NCI-H1436 (cell line): ENCODE measurements around the gene CCDC201.
A peak's percentile ranks its signal among the peaks of the same experiment; 100 is the strongest.

Experiments used
- DNase-seq: peaks from one replicate; lab custom pipeline; 2025; lab: John Stamatoyannopoulos, UW

Gene CCDC201, protein sequence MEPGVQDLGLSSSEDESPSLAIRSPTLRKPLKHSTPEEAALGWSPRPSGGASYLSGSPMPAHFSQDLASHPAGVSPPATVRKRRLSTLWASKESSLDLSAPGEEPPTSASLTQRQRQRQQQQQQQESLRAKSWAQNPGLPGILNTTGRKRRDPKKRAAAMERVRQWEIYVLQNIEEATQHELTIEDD

DNA sequence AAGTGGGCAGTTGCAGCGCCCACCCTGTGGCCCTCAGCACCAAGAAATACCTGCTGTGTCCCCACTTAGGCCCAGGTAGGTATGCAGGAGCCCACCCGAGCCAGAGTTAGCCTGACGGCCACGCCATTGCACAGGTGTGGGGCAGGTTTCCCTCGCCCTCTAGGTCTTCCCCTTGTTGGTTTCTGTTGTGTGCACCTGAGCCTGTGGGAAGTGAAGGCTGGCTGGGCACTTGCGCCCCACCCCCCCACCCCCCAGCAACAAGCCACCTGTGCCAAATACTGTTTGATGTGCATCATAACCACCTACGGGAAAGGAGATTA lies at the start of gene CCDC201:
Gene CCDC201, minus strand, starts transcription at position 48 of the 320 bp plus-strand sequence. CDS start 75 bp downstream, outside the sequence.
- no peak for DNase-seq

DNA sequence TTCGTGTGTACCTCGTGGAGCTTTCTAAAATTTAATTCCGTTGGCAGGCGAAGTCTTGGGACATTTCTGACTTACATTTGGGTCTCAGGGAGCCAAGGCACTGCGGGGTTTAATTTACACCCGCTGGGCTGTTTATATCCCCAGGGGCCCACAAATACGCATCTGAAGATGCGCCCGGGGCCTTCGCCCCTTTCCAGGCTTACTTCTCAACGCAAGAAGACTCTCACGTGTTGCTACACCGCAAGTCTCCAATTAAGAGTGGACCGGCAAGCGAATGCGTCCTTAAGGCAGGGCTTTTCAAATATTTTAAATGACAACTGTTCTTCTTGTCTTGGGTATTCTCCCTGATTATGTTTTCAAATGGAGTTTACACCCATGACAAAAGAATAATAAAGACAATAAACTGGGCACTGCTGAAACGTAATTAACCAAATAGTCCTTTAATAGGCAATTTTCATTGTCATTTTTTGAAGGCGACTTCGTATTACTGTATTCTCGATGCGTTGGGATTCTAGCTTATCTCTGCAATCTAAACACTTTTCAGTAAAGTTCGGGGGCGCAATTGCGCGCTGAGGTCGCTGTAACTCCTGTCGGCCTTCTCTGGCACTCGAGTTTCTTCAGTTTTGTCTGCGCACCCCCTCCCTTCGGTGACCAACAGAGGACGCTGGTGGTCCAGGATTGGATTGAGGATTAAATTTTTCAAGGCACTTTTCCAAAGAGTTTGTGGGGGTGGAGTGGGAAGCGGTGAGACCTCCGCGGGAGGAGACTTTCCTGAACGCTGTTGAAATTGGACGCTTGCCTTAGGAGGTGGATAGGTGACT lies 49.0 kb upstream of the CCDC201 start:
- no peak for DNase-seq

DNA sequence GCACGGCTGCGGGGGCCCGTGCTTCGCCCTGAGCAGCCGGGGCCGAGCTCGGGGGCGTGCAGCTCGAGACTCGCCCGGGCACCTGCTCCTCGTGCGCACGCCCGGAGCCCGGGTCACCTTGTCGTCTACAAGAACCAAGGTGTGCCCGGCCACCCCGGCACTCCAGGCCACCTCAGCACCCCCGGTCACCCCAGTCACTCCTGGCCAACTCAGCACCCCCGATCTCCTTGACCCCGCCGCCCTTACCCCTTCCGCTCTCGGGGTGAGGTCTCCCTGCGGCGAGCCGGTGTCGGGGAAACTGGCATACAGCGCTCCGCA lies 48.5 kb upstream of the CCDC201 start:
- no peak for DNase-seq

DNA sequence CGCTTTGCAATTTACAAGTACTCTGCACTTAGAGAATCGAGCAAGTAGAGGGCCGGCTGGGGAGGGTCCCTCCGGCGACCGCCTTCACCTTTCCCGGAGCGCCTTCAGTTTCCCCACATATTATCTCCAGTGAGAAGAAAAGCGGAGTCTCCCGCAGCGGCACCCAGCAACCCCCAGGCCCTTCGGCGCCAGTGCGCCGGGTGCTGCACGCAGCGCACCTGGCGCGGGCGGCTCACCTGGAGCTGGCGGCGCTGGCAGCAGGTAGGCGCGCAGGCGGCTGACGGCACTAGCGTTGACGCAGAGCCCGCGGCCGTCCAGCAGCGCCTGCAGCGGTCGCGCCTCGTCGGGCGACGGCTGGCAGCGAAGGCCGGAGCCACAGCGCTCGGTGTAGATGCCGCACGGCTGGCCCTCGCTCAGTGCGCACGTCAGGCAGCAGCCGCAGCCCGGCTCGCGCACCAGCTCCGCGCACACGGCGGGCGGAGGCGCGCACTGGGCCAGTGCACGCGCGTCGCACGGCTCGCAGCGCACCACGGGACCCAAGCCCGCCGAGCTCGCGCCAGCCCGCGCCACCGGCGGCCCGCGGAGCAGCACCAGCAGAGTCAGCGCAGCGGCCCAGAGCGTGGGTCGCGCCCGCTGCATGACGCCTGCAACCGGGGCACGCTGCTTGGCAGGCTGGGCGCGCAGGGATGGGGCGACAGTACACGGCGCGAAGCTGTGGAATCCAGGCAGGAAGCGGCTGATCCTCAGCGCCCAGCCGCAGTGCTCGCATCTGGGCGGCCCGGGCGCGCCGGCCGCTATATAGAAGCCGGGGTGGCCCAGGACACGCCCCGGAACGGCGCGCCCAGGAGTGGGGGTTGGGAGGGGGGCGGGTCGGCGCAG lies 47.9 kb upstream of the CCDC201 start, which contains the start of gene IGFBP3:
Gene IGFBP3, minus strand, starts transcription at position 771 of the 879 bp plus-strand sequence. Its CDS starts 132 bp downstream, at position 639.
- DNase-seq = no peak

DNA sequence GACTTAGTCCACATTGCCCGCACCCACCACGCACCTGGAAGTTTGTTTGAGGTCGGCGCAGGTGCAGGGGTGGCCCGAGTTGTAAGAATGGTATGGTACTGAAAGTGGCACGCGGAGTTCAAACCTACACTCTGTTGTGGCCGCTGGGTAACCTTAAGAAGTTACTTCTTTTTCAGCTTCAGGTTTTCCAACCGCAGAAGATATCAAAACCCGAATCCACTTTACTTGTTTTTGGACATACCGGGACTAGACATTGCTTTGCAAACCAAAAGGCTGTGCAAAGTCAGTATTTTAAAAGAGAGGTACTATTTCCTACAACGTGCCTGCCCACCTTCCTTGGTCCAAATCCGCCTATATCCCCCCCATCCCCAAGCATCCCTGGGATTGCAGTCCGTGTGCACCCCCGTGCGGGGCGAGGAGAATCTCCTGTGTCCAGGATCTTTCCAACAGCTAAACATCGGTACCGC lies 47.1 kb upstream of the CCDC201 start:
- DNase-seq = no peak

DNA sequence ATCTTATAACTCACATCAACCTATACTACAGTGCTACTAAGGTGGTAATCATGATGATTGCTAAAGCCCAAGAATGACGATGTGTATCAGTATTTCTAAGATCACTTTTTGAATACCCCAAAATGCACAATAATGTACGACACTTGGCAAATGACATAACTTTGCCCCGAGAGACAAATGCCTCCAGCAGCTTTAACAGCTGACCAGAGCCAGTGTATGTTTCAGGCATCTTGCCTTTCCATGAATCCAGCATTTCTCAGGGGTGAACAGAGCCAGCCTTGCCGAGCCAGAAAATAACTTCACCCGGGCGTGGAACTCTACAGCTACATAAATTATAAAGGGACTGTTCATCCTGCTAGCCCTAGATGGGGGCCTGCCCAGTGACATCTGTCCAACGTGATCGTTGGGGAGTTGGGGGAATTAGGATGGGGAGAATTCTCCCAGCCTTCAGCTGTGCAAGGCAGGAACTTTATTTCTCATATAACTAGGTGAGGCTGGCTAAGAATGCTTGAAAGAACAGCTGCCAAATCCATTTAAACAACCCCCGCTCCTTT lies 46.4 kb upstream of the CCDC201 start:
- DNase-seq = no peak

DNA sequence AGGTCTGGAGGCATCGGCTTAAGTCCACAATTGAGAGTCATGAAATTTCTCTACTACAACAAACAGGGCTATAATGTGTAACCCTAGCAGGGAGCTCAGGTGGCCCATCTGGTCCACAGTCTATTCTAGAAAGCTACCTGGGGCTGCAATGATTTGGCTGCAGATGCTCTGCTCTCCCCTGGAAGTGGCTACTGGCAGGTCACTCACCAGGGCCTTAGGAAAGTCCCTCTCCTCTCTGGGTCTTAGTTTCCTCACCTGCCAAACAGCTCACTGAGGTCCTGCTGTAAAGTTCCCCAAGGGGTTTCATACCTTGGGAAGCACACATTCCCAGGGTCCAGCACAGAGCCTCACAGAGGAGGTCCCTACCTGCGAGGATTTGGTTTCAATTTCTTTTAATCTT lies 45.7 kb upstream of the CCDC201 start:
- DNase-seq = no peak

DNA sequence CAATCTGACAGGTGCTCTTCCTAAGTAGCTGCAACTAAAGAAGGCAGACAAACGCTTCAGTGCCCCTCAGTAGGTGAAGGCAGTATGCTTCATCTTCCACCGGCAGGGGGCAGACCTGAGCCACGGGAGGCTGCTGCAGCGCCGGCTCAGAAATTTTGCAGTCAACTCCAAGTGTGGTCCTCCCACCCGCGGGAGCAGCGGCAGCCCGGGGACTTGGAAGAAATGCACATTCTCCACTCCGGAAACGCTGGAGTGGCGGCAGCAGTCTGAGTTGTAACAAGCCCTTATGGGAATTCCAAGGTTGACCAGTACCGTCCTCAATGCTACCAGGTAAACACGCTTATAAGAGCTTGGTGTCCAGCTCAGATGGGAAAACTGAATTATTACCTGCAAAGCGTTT lies 44.8 kb upstream of the CCDC201 start:
- peak; percentile 32 for DNase-seq

DNA sequence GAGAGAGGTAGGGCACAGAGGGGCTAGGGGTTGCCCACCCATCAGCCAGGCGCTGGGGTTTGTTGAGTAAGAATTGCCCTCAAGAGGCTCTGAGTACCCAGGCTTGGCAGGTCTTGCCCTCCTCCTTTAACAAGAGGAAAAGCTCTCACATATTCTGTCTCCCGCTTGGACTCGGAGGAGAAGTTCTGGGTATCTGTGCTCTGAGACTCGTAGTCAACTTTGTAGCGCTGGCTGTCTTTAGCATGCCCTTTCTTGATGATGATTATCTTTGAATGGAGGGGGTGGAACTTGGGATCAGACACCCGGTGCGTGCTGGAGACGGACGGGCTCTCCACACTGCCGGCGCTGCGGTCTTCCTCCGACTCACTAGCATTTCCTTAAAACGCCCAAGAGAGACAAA lies 44.2 kb upstream of the CCDC201 start:
- no peak for DNase-seq

DNA sequence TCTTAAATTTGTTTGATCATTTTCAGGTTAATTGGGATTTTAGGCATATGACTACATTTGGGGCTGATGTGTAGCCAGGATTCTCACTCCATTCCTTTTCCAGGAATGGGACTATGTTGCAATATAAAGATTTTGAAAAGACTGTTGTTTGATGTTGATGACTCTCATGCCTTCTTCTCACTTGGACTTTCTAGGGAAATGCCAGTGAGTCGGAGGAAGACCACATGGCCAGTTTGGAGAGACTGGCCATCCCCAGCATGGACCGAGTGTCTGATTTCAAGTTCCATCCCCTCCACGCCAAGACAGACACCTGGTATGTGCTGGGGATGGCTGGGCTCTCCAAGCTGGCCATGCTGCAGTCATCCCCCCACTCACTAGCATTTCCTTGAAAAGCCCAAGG lies 42.7 kb upstream of the CCDC201 start:
- no peak for DNase-seq

DNA sequence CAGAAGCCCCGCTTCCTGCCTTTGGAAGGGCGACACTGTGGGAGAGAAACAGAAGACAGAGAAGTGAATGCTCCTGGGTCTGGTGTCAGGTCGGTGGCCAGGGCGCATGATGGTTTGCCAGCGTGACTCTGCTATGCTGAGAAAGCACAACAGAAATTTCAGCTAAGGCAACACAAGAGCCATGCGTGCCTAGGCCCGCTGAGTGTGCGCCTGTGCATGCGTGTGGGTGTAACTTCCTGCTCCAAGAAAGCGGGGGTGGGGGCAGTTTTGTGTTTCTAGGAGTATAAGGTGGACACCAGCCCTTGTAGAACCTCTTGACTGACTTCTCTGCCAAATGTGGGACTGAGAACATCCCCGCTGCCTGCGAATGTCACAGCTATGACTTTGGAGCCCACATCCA lies 42.0 kb upstream of the CCDC201 start:
- no peak for DNase-seq

DNA sequence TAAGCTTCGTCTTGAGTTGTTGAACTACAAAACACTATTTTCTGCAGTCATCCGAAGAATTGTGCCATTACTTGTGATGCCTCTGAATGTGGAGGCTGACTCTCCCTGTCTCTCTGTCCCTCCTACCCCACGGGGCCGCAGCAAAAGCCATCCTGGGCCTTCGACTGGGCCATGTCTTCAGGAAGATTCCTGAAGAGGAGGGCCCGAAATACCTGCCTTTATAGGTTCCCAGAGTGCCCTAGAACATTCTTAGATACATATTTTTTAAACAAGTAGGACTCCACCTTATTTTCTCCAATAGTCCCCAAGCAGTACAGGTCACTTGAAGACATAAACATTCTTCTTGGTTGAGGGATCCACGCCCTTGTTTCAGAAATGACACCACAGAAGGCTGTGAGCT lies 40.1 kb upstream of the CCDC201 start:
- DNase-seq = no peak

DNA sequence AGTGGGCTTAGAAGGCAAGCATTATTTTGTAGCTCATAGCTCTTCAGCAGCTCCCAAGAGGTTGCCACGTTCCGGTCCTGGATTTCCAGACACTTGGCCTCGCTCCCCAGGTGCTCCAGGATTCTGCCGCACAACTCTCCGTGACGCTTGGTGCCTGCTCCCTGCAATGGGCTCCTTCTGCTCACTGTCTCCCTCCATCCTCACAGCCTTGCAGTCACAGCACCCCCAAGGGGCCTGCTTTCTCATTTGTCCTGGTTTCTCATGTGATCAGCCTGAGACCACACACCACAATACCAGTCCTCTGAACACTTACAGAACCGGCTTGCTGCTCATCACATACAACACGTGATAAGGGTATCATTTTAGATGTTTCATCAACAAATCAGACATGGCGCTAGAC lies 38.4 kb upstream of the CCDC201 start:
- no peak for DNase-seq

DNA sequence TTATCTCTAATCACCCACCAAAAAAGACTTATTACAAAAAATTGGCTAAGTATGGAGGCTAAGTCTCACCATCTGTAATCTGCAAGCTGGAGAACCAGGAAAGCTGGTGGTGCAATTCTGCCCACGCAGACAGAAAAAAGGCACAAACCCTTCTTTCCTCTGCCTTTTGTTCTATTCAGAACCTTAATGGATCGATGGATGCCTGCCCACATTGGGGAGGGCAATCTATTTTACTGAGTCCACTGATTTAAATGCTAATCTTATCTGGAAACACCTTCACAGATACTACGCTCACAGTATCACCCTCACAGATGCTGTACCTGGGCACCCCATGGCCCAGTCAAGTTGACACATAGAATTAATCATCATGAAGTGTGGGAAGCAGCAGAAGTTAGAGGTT lies 38.0 kb upstream of the CCDC201 start:
- no peak for DNase-seq

DNA sequence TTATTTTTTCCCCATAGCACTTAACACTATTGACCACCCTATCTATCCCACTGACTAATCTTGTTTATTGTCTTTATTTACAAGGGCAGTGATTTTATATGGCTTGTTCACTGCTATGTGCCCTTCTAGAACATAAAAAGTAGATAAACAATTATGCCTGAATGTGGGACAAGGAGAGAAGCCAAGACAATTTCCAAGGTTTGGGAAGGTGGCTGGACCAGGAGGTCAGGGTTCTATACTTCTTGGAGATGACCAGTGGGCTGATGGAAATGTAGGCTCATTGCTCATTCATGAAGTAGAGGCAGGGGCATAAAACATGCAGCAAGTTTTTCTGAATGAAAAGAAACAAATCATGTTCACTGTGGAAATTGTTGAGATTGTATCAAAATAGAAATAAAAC lies 36.7 kb upstream of the CCDC201 start:
- no peak for DNase-seq

DNA sequence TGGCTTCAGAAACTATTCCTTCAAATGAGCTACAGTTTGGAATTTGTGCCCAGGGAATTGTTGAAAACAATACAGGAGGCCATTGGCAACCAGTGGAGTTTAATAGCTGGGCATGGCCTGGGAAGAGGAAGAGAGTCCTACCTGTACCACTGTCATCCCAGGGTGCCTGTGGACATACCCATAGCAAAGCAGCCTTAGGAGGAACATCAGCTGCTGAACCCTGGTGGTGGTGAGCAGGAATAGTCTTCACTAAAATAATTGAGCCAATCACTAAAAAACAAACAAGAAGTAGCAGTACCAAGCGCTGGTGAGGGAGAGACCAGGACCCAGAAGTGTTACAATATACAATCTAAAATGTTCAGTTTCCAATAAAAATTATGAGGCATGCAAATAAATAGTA lies 29.9 kb upstream of the CCDC201 start:
- DNase-seq = no peak

DNA sequence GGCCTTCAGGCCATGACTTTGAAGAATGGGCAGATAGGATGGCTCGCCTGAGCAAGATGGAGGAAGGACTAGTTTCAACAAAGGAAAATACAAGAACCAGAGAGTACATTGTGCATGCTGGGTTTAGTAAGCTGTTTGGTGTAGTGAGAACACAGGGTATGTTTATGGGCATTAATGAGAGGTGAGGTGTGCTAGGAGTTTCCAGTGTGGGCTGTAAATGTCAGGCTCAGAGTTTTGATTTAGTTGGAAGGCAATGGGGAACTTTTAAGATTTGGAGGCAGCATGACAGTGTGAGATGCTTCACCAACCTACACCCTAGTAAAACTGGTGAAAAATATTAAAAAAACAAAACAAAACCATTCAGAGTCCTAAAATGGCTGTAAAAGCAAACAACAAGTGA lies 28.7 kb upstream of the CCDC201 start:
- no peak for DNase-seq

DNA sequence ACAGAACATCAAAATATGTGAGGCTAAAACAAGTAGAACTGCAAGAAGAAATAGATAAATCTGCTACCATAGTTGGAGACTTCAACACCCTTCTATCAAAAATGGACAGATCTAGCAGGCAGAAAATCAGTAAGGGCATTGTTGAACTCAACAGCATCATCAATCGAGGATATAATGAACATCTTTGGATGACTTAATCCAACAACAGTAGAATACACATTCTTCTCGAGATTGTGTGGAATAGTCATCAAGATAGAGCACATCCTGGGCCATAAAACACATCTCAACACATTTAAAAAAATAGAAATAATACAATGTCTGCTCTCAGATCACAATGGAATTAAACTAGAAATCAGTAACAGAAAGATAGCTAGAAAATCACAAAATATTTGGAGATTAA lies 25.3 kb upstream of the CCDC201 start:
- no peak for DNase-seq

DNA sequence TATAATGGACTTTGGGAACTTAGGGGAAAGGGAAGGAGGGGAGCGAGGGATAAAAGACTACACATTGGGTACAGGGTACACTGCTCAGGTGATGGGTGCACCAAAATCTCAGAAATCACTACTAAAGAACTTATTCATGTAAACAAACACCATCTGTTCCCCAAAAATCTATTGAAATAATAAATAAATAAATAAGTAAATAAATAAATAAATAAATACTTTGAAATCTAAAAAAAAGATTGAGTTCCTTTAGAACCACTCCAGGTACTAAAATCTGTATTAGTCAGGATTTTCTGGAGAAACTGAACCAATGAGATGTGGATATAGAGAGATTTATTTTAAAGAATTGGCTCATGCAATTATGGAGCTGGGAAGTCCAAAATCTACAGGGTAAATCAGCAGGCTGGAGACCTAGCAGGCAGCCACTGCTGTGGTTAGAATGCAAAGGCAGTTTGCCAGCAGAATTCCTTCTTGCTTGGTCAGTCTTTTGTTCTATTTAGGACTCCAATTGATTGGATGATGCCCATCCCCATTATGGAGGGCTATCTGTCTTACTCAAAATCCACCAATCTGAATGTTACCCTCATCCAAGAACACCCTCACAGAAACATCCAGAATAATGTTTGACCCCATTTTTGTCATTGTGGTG lies 24.3 kb upstream of the CCDC201 start:
- no peak for DNase-seq

DNA sequence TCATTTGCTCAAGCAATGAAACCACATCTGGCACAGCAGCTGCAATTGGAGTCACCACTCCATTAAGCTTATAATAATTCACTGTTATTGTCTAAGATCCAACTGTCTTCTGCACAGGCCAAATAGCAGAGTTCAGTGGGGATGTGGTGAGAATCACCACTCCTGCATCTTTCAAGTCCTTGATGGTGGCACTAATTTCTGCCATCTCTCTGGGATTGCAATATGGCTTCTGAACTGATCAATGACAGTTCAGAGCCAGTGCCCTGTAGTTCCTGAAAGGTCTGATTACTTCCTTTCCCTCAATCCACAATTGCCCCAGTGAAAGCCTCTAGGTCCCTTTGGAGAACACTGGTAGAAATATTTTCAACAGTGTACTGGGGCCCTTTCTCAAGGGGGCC lies 21.8 kb upstream of the CCDC201 start:
- no peak for DNase-seq

DNA sequence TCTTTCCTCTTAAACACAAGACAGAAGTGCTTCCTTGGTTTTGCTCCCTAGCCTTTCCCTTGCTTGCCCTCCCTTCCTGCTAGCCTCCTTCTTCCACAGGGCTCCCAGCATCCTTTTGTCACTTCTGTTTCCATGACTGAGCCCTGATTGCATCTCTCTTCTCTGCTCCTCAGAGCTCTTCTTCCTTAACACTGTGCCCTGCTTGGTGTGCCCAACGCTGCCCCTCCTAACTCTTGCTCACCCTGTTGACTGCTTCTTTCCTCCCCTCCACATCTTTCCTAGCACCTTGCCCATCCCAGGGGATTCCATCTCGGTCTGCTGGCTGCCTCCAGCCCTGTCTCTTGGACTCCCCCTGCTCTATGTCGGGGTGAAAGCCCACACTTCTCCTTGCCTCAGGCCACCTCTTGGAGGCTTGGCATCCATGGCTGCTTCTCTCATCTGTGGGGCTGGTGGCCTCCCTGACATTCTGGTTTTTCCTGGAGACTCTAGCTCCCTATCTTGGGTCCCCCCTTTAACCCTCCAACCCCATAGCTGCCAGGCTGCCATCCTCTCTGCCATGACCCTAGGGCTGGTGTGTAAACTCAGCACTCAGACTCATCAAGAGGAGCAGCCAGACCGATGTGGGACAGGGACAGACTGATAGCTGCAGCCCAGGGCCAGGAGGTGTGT lies 21.2 kb upstream of the CCDC201 start:
- DNase-seq = no peak
